Measurements from ENCODE around the gene ENPP7. TPM values are rescaled to one million over a fixed set of nuclear protein-coding genes. Genes with fewer than 3 reads are reported as not detected.

Gene ENPP7
- total and polyA plus RNA-seq, 2 donors (not counting 3 experiments of a cell fraction or from before 2014, with no cell fraction given): not detected

DNA sequence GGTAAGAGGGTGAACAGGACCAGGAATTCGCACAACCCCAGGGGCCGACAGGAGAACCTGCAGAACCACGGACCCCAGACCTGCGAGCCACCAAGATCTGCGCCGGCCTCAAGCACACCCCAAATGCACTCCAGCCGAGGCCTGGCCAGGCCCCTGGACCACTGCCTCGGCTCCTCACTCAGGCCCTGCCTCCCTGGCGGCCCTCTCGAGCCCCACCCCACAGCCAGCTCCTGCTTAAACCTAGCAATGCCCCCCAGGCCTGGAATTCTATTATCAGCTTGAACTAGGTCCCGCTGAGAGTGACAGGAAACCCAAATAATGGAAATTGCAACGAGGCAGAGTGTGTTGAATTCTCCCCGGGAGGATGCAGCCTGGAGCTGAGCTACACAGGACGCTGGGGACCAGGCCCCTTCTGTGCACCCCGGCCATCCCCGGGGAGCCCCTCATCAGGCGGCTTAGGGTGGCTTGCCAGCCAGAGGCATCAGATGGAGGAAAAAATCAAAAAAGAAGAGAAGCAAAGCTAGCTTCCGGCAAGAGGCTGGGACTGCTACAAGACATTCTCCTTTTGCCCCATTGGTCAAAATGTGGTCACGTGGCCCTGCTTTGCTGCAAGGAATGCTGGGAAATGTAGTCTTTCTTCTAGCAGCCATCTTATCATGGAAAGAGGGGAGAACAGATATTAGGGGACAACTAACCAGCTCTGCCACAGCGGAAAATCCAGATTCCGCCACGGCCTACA is 2.4 kb upstream of the ENPP7 start:
- H2AFZ ChIP-seq (ENCODE audit: low read depth, low read length): peak overlapping the region; percentile 100
- TF ChIP-seq, protein P1, sequence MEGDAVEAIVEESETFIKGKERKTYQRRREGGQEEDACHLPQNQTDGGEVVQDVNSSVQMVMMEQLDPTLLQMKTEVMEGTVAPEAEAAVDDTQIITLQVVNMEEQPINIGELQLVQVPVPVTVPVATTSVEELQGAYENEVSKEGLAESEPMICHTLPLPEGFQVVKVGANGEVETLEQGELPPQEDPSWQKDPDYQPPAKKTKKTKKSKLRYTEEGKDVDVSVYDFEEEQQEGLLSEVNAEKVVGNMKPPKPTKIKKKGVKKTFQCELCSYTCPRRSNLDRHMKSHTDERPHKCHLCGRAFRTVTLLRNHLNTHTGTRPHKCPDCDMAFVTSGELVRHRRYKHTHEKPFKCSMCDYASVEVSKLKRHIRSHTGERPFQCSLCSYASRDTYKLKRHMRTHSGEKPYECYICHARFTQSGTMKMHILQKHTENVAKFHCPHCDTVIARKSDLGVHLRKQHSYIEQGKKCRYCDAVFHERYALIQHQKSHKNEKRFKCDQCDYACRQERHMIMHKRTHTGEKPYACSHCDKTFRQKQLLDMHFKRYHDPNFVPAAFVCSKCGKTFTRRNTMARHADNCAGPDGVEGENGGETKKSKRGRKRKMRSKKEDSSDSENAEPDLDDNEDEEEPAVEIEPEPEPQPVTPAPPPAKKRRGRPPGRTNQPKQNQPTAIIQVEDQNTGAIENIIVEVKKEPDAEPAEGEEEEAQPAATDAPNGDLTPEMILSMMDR (IDR thresholded peaks at IDR 0.05; ENCODE audit: extremely low read depth in 1 of 2, insufficient read depth in 1 of 2, low read depth in 1 of 2, low read length in 2 of 2): no peak
- TF ChIP-seq MYC (IDR thresholded peaks at IDR 0.05; ENCODE audit: low read depth, low read length): no peak
- TF ChIP-seq, protein P2, sequence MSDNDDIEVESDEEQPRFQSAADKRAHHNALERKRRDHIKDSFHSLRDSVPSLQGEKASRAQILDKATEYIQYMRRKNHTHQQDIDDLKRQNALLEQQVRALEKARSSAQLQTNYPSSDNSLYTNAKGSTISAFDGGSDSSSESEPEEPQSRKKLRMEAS (IDR thresholded peaks at IDR 0.05; ENCODE audit: insufficient read depth, insufficient read length): peak; percentile 96
- no peaks in the 10 kb centered on the region for H4K20me1 ChIP-seq (replicated peaks; ENCODE audit: control insufficient read depth, extremely low read depth, insufficient read depth, low read length)
- H3K27me3 ChIP-seq (ENCODE audit: control insufficient read depth in 2 of 2, insufficient read depth in 2 of 2, low read length in 2 of 2): no peaks in the 10 kb centered on the region
- H3K9ac ChIP-seq (replicated peaks; ENCODE audit: extremely low read depth, insufficient read depth, low read length): no peak overlapping the region
- CTCF ChIA-PET: interaction anchor here (0.7 to 2.0 kb wide), 4 partner anchors 14 to 336 kb away, joined by 3 to 6 read pairs (median 4); no protein-coding TSS in a partner anchor
- intact Hi-C loops (cut with micrococcal nuclease) (no loop called here), dilution Hi-C loops (cut with MboI; ENCODE audit: extremely low pct_ligation_motif_present, low sequenced_read_pairs) (no loop called here)
- H3K4me3 ChIP-seq (replicated peaks in 1 of 3; ENCODE audit: insufficient read depth in 1 of 3, low read depth in 1 of 3, low read length in 3 of 3): peak overlapping the region in 1 of 3 experiments; percentile 14
- BruUV-seq (replicated peaks): no TSS peak
- H3K4me1 ChIP-seq (ENCODE audit: control insufficient read depth, extremely low read depth, insufficient read depth, low read length): peaks cover 7% of the 10 kb centered on the region
- DNase-seq (ENCODE audit: low read depth, low spot score): peak; percentile 90
- no peak overlapping the region for H3K27ac ChIP-seq (ENCODE audit: insufficient read depth, low read depth, low read length)
- no peaks in the 10 kb centered on the region for H3K36me3 ChIP-seq (ENCODE audit: control insufficient read depth in 2 of 2, extremely low read depth in 1 of 2, insufficient read depth in 2 of 2, low read length in 2 of 2)
- no peaks in the 10 kb centered on the region for H3K9me3 ChIP-seq (replicated peaks; ENCODE audit: control insufficient read depth, insufficient read depth, low read length)
- POLR2A ChIA-PET: no interaction called here
- peak; percentile 99 for FAIRE-seq
- H3K4me2 ChIP-seq (ENCODE audit: insufficient read depth, low read length): peak overlapping the region; percentile 63
- no peaks in the 10 kb centered on the region for H3K79me2 ChIP-seq (ENCODE audit: control insufficient read depth, insufficient read depth, low read length)
- H3K9me1 ChIP-seq (replicated peaks; ENCODE audit: control insufficient read depth, extremely low read depth, insufficient read depth, low read length): no peaks in the 10 kb centered on the region

All from endothelial cell of umbilical vein (primary cell).